ENCODE measurements around the gene LBP.

Gene LBP

DNA sequence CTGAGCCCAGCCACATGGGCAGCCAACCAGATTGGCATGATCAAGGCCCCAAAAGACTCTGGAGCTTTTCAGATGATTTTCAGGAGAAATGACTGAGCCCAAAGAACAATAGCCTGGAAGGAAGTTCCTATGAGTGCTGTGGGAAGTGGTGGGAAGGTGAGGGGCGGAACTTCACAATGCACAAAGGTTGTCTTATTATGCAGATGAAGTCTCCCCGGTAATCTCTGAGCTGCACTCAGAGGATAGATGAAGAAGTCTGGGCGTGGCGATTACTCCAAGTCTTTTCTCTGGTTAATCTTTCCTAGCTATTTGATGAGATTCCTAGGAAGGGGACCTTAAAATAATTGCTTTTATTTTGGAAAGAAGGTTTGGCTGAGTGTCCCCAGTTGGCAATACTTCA lies 36.9 kb downstream of the LBP start:
- no peaks in the 10 kb centered on the region for H3K9me3 ChIP-seq (ENCODE audit: severe bottlenecking)
- peaks cover 3% of the 10 kb centered on the region for H3K4me1 ChIP-seq (ENCODE audit: insufficient read depth, poor library complexity, severe bottlenecking)
- no peaks in the 10 kb centered on the region for H3K27me3 ChIP-seq (ENCODE audit: insufficient read depth, poor library complexity, severe bottlenecking)
- ATAC-seq (ENCODE audit: low read depth): no peak
- H3K4me3 ChIP-seq (ENCODE audit: severe bottlenecking): no peak overlapping the region
- H3K27ac ChIP-seq (ENCODE audit: poor library complexity, severe bottlenecking): no peak overlapping the region
- DNase-seq (ENCODE audit: low spot score): no peak
- H3K36me3 ChIP-seq (ENCODE audit: low read depth): no peaks in the 10 kb centered on the region
- TF ChIP-seq, protein P1, sequence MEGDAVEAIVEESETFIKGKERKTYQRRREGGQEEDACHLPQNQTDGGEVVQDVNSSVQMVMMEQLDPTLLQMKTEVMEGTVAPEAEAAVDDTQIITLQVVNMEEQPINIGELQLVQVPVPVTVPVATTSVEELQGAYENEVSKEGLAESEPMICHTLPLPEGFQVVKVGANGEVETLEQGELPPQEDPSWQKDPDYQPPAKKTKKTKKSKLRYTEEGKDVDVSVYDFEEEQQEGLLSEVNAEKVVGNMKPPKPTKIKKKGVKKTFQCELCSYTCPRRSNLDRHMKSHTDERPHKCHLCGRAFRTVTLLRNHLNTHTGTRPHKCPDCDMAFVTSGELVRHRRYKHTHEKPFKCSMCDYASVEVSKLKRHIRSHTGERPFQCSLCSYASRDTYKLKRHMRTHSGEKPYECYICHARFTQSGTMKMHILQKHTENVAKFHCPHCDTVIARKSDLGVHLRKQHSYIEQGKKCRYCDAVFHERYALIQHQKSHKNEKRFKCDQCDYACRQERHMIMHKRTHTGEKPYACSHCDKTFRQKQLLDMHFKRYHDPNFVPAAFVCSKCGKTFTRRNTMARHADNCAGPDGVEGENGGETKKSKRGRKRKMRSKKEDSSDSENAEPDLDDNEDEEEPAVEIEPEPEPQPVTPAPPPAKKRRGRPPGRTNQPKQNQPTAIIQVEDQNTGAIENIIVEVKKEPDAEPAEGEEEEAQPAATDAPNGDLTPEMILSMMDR (IDR thresholded peaks at IDR 0.05; ENCODE audit: poor library complexity, severe bottlenecking): no peak

DNA sequence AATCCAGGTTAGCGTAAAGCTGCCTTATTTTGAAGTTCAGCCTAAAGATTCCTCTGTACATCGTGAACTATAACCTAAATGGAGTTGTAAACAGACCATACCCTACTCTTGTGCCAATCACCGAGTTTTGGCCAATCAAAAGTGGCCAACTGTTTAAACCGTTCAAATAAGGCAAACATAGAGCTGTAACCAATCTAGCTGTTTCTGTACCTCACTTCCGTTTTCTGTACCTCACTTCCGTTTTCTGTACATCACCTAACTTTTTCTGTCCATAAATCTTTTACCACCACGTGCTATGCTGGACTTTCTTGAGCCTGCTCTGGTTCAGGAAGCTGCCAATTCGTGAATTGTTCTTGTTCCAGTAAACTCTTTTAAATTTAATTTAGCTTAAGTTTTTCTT lies 39.7 kb downstream of the LBP start:
- ATAC-seq (ENCODE audit: low read depth): no peak
- Histone ChIP-seq H3K27me3 (ENCODE audit: insufficient read depth, poor library complexity, severe bottlenecking) (no peaks in the 10 kb centered on the region), H3K4me1 (ENCODE audit: insufficient read depth, poor library complexity, severe bottlenecking) (no peaks in the 10 kb centered on the region), H3K9me3 (ENCODE audit: severe bottlenecking) (no peaks in the 10 kb centered on the region), H3K4me3 (ENCODE audit: severe bottlenecking) (no peak overlapping the region), H3K27ac (ENCODE audit: poor library complexity, severe bottlenecking) (no peak overlapping the region), H3K36me3 (ENCODE audit: low read depth) (no peaks in the 10 kb centered on the region)
- no peak for DNase-seq (ENCODE audit: low spot score)
- TF ChIP-seq, protein P1 (IDR thresholded peaks at IDR 0.05; ENCODE audit: poor library complexity, severe bottlenecking): no peak

DNA sequence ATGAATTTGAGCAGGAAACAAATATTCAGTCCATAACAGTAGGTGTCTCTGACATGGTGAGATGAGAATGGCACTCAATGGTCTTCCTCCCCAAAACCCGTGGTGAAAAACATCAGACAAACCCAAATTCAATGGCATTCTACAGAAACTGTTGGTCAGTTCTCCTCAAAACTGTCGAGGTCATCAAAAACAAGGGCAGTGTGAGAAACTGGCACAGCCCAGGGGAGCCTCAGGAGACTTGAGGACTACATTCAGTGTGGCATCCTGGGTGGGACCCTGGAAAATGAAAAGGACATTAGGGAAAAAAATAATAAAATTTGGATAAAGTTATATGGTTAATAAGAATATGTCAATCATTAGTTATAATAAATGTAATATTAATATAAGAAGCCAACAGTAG lies 40.6 kb downstream of the LBP start:
- no peak for ATAC-seq (ENCODE audit: low read depth)
- no peak for DNase-seq (ENCODE audit: low spot score)
- Histone ChIP-seq H3K27me3 (ENCODE audit: insufficient read depth, poor library complexity, severe bottlenecking) (no peaks in the 10 kb centered on the region), H3K4me1 (ENCODE audit: insufficient read depth, poor library complexity, severe bottlenecking) (no peaks in the 10 kb centered on the region), H3K9me3 (ENCODE audit: severe bottlenecking) (no peaks in the 10 kb centered on the region), H3K4me3 (ENCODE audit: severe bottlenecking) (no peak overlapping the region), H3K36me3 (ENCODE audit: low read depth) (no peaks in the 10 kb centered on the region), H3K27ac (ENCODE audit: poor library complexity, severe bottlenecking) (no peak overlapping the region)
- TF ChIP-seq, protein P1 (IDR thresholded peaks at IDR 0.05; ENCODE audit: poor library complexity, severe bottlenecking): no peak

DNA sequence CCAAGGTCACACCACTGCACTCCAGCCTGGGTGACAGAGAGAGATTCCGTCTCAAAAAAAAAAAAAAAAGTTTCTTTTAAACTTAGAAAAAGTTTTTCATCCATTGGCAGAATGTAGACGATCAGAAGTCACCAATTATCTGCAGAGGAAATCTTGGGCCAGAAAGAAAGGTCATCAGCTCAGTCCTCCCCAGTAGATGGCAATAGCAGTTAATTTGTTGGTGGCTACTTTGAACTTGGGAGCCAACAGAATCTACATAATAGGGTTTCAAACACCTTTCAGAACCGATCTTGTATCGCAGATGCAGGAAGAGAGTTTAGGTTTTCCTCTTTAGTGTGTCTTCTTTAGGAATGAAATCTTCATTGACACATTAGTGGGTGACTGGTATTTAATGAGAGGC lies 41.7 kb downstream of the LBP start:
- no peak overlapping the region for H3K4me3 ChIP-seq (ENCODE audit: severe bottlenecking)
- H3K9me3 ChIP-seq (ENCODE audit: severe bottlenecking): no peaks in the 10 kb centered on the region
- H3K4me1 ChIP-seq (ENCODE audit: insufficient read depth, poor library complexity, severe bottlenecking): no peaks in the 10 kb centered on the region
- DNase-seq (ENCODE audit: low spot score) (no peak), ATAC-seq (ENCODE audit: low read depth) (no peak)
- no peak overlapping the region for H3K27ac ChIP-seq (ENCODE audit: poor library complexity, severe bottlenecking)
- TF ChIP-seq, protein P1 (IDR thresholded peaks at IDR 0.05; ENCODE audit: poor library complexity, severe bottlenecking): peak; percentile 49
- no peaks in the 10 kb centered on the region for H3K36me3 ChIP-seq (ENCODE audit: low read depth)
- no peaks in the 10 kb centered on the region for H3K27me3 ChIP-seq (ENCODE audit: insufficient read depth, poor library complexity, severe bottlenecking)

DNA sequence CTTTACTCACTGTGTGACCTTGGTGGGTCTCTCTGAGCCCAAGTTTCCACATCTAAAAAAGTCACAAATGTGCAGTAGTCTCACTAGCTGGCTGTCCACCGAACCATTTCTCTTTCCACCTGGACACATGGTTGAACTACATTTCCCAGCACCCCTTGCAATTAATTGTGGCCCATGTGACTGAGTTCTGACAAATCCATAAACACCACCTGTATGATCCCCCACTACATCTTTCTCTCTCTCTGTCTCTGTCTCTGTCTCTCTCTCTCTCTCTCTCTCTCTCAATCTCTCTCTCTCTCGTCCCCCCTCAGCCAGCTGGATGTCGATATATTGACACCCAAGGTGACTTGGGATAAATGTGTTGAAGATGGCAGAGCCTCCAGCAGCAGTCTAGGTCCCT lies 46.1 kb downstream of the LBP start:
- Histone ChIP-seq H3K9me3 (ENCODE audit: severe bottlenecking) (no peaks in the 10 kb centered on the region), H3K4me3 (ENCODE audit: severe bottlenecking) (no peak overlapping the region), H3K36me3 (ENCODE audit: low read depth) (no peaks in the 10 kb centered on the region), H3K27me3 (ENCODE audit: insufficient read depth, poor library complexity, severe bottlenecking) (no peaks in the 10 kb centered on the region), H3K27ac (ENCODE audit: poor library complexity, severe bottlenecking) (no peak overlapping the region), H3K4me1 (ENCODE audit: insufficient read depth, poor library complexity, severe bottlenecking) (no peaks in the 10 kb centered on the region)
- ATAC-seq (ENCODE audit: low read depth) (peak; percentile 68), DNase-seq (ENCODE audit: low spot score) (no peak)
- TF ChIP-seq, protein P1 (IDR thresholded peaks at IDR 0.05; ENCODE audit: poor library complexity, severe bottlenecking): no peak
